Effector CD8-positive, alpha-beta T cell (primary cell): Measurements from ENCODE around the gene RAI1.

Source experiments
- DNase-seq: peaks from one replicate; lab custom pipeline; 2025; lab: John Stamatoyannopoulos, UW

The RAI1 gene

DNA sequence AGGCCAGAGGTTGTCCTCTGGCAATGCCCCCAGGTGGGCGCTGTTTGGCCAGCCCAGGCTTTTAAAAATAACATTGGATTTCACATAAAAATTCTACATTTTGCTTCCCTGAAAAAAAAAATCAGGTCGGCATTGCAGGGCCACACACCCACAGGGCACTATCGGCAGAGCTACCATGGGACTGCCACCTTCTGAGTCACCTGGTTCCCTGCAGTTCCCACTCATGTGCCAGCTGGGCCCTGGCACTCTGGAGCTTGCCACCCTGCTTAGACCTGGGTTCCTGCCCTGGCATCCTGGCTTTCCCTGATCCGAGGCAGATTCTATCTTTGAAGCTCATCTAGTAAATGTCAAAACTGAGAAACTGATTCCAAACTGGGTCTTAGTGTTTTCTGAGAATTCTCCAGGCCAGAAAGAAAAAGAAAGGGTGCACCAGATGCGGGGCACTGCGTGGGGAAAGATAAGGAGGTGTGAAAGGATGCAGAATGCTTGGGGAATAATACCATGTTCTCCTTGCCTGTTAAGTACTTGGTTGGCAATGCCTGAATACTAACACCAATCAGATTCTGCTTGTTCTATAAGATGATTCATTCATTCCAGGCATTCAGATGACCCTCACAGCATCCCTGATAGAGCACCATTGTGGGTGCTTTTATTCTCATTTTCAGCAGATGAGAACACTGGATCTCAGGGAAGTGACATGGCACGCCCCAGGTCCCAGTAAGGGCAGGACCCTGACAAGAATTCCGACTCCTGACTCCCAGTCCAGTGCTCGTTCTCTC is 51.8 kb downstream of the RAI1 start:
- DNase-seq, result no peak

DNA sequence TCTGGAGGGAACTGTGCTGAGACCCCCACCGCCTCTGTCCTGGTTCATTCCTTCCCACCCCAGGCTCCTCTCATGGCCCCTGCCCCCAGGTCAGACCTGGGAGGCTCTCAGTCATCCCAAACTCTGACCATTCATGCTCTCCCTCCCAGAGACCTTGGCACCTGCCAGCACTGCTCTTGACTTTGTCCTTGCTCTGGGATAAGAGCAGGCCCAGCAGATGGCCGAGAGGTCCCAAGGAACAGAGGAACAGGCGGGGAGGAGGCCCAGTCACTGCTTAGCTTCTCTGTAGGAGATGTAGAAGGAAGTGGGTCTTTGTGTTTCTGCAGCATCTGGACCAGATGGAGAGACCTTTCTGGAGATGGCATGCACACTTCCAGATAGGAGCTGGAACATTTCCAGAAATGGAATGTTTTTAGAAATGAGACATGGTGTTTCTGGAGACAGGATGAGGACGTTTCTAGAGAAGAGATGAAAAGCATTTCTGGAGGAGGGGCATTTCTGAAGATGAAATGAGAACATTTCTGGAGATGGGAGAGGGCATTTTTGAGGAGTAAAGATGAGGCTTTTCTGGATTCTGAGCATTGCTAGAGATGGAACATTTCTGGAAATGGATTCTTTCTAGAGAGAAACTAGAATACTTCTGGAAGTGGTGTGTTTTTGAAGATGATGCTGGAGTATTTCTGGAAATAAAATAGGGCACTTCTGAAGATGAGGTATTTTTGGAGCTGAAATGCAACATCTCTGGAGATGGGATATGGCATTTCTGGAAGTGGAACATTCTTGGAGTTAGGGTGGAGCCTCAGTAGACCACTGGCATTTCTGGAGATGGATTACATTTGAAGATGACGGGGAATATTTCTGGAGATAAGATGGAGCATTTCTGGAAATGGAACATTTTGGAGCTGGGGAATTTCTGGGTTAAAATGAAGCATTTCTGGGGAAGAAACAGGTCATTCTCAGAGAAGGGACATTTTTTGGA is 55.2 kb downstream of the RAI1 start:
- DNase-seq, result no peak

DNA sequence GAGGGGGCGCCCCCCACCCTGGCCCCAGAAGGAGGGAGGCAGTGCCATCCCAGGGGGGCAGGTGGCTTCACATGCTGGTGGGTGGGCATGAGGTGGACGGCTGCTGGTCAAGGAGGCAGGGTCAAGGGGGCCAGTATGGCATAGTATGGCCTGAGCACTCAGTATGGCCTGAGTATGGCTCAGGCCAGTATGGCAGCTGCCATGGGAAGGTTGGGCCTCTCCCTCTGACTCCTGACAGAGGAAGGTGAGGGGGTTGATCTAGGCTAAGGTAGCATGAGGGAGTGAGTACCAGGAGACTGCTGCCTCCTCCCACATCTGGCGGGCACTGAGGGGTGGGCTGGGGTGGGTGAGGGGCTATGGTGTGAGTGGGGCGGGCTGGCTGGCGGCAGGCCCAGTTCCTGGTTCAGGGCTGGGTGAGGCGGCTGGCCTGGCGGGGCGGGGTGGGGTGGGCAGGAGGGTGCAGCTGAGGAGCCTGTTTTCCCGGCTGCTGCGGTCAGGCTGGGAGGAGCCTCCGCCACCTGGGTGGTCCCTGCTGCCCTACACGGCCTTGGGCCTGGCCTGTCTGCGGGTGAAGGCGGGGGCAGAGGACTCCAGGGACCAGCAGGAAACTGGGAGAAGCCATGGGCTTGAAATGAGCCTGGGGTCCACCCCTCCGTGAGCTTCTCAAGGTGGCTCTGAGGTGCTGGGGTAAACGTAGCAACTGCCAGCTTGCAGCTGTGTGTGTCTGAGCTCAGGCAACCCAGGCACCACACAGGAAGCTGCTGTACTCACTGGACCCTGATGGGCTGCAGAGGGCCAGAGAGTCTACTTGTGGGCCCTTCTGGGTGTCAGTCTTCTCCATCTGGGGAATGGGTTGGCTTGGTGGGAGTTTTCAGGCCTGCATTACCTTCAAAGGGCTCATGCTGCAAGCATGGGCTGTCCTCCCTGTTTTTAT is 57.0 kb downstream of the RAI1 start:
- no peak for DNase-seq

DNA sequence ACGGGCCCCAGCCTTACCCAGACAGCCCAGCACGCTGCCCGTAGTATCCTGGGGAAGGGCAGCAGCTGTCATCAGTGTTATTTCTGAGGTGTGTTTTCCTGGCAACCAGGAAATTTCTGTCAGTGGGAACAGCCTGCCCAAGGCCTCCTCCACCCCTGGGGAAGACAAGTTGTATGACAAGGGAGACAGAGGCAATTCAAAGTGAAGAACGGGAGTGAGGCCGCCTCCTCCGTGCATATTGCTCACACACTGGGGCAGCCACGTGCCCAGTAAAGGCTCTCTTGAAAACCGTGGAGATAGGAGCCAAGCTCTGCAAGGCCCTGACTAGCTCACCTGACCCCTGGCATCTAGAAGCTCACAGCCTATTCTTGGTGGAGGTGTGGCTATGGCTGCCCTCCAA is 57.6 kb downstream of the RAI1 start:
- no peak for DNase-seq

DNA sequence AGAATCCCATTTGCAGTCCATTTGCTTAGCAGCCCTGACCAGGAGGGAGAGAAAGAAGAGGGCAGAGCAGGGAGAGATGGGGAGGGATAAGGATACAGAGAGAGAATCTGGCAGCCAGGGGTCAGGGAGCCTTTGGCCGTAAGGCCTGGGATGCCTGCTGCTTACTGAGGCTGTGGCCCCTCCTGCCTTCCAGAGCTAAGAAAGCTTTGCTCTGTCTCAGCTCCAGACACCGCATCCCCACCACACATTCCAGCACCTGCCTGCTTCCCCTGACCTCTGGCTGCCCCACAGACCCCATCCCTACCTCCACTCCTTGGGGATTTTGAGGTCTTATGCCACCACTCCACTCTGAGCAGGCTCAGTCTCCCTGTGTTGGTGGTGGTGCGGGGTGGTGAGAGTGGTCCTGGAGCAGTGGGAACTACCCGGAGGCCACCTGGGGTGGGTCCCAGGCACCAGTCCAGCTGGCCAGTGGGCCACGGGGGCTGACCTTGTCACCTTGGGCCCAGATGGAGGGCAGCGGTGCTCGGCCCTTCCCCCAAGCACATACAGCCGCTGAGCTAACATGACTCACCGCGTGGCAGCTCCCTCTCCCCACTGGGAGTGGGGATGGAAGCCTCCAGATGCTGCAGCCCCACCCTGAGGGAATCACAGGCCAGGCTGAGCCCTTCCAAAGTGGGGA is 58.3 kb downstream of the RAI1 start:
- DNase-seq, result no peak

DNA sequence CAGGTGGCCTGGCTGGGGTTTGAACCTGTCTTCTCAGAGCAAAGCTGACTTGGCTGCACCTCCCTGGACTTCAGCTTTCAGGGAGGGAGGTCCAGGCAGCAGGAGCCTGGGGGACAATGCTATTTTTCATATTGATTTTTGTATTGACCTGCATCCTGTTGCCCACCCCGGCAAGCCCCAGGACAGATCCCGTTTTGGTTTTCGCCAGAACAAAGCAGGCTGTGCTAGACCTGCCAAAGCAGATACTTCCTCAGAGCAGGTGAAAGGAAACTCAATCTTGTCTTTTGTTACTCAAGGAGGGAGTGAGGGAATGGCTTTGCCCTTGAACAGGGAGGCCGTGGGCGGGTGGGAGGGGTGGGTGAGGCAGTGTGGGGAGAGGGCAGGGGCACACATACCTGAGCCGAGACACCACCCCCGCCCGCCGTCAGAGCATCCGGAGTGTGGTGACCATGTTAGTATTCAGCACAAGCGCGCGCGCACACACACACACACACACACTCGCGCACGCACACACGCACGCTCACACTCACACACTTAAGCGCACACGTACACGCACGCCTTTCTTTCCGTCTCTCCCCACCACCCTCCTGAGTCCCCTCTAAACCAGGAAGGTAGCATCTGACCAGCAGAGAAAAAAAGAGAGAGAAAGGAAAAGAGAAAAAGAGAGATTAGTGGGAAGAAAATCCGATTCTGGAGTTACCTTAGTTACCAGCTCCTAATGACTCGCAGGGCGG is 59.5 kb downstream of the RAI1 start:
- peak; percentile 9 for DNase-seq

DNA sequence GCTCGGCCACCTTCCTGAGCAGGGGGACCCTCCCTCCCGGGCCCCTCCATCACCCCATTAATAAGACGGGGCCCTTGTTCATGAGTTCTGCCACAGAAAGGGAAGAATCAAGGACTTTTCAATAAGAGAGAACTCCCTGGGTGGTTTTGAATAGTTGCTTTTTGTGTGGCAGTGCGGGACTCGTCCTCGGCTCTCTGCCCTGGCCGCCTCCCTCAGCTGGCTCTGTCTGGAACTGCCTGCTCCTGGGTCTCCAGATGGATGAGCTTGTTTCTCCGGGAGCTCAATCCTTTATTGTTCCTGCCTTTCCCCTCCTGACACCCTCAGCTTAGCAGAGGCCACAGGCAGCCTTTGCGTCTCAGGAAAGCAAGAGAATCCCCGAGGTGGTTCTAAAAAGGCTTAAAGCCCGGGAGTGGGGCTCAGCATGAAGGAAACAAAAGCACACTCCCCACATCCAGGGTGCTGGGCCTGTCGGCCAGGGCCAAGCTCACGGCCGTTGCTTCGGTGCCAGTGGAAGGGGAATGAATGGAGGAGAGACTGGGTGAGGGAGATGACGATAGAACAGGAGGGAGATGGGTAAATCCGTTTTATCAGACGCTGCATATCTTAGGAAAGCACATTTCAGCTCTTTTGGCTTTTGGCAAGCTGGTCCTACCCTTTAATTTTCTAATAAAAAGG is 60.2 kb downstream of the RAI1 start:
- DNase-seq, result no peak

DNA sequence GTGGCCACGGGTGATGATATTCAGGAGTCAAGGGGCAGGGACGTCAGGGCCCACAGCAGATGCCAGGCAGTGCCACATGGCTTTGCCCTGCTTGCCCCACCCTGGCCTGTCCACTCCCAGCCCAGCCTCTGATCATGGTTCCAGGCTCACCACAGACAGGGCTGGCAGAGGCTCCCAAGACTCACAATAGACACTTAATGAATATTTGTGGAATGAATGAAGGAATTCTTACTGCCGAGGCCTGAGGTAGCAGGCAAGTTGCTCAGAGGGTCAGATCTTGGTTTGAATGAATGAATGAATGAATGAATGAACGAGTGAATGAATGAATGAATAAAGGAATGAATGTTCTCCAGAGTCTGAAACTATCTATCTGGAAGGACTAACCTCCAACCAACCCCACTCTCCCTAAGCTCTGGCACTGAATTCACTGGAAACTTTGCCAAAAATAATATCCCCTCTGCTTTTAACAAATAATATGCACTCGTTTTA is 60.9 kb downstream of the RAI1 start:
- DNase-seq, result no peak

DNA sequence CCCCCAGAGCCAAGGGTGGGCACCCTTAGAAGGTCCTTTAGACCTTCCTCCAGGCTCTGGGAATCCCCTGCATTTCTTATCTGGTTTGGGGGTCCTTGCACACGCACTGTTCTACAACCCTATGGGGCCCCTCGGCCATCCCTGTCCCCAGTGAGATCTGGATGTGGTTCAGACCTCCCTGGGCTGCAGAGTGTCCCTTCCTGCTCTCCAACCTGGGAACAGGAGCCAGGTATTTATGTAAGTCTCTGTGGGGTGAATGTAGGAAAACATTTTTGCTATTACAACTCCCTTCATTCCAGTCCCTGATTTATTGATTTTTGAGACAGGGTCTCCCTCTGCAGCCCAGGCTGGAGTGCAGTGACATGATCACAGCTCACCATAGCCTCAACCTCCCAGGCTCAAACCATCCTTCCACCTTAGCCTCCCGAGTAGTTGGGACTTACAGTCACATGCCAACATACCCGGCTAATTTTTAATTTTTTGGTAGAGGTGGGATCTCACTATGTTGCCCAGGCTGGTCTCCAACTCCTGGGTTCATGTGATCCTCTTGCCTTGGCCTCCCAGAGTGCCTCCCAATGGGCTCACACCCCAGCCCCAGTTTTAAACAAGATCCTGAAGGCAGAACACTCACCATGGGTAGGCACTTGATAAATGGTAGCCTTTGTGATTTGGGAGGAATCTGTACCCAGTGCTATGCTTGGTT is 61.6 kb downstream of the RAI1 start:
- DNase-seq, result no peak

DNA sequence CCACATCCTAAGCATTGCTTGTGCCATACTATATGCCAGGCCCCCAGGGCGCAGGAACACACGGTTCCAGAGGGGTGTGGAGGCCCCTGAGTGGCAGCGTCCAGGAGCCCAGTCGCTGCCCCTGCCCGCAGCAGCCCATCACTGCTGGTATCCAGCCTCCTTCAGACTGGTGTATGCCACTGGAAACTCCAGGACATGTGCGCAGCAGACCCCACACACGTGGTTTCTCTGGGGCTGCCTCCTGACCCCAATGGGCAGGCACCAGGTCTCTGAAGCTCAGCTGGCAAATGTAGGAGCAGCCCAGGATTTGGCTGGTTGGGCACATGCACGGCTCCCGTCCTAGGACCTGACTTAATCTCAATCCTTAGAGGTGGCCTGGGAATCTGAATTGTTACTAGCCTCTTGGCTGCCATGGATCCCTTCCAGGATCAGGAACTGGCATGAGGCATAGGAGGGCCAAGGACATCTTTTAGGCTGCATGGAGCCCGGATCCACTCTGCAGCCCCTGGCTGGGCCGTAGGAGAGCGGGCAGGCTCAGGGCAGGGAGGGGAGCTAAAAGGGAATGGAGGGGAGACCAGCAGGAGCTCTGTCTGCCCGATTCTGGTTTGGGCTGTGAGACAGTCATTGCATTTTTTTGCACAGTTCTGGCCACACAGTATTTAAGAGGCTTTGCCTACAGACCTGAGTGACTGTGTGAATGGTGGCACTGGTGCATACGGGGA is 62.3 kb downstream of the RAI1 start:
- no peak for DNase-seq

DNA sequence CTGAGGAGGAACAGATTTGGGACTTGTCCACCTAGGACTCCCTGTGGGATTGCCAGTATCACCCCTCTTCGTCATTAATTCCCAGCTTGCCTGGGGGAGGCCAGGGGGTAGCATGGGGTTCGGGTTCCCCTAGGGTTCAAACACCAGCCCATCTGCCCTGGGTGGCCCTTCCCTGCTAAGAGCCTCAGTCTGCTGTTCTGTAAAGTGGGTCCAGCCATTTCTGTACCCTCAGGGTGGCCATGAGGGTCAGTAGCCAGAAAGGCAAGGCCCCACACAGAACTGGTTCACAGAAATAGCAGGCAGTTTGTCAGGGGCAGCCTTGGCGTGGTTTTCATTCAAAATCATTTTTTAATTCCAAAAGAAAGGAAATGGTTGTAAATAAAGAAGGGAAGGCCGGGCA is 62.9 kb downstream of the RAI1 start:
- no peak for DNase-seq

DNA sequence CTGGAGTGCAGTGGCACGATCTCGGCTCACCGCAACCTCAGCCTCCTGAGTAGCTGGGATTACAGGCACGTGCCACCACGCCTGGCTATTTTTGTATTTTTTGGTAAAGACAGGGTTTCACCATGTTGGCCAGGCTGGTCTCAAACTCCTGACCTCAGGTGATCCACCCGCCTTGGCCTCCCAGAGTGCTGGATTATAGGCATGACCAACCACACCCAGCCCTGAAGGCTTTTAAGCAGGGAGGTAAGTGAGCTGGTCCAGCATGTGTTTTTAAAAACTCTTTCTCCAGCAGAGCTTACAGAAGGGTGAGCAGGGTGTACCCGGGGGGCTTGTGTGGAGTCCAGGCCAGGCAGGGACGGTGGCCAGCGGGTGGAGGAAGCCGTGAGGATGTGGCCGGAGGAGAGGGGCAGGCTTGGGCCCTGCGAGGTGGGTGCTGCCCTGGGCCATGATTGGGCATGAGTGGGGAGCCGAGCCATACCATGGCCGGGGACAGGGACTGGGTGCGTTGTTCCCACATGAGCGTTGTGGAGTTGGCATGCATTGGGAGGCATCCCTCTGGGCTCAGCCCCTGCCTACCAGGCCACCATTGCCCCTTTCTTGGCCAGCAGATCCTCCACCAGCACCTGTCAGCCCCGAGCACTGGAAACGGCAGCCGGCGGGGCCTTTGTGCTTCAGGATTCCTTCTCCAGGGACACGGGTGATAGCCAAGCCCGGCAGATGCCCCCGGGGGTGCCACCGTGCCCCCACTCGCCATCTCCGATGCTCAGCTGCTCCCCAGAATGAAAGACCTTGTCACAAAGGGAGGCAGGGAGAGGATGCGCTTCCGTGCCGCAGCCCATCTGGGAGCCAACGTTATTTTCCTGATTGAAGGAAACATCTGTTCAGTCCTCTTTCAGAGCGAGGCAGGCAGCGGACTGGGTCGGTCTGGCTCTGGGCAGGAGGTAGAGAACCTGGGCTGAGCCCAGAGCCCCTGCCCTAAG is 64.5 kb downstream of the RAI1 start:
- no peak for DNase-seq

DNA sequence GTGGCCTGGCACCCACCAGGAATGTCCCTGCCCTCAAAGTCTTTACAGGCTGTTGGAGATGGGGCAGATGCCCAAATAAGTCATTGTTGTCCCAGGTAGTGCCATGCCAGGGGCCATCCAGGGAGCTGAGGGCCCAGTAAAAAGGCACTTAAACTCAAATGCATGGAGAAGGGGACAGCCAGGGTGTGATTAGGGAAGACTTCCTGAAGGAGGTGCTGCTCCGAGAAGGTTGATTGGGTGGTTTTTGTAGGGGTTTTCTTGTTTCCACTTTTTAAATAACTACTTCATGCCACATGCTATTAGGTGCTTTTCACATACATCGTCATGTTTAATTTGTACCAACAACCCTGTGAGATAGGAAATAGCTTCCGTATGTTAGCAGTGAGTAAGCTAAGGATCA is 66.9 kb downstream of the RAI1 start:
- no peak for DNase-seq

DNA sequence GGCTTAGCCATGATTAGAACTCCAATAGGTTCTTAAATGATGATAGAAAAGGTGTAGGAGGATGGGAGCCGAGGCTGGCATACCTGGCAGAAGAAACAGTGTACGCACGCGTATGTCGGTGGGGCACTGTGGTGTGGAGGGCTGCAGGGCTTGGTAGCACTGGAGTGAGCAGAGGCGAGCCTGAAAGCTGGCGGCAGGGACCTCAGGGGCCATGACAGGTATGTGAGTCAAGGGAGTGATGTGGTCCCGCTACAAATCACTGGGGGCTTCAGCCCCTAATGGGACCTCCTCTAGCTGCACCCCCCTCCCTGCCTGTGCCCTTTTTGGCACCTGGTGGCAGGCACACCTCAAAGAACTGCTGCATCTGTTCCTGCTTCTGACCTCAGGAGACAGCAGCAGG is 67.3 kb downstream of the RAI1 start:
- no peak for DNase-seq

DNA sequence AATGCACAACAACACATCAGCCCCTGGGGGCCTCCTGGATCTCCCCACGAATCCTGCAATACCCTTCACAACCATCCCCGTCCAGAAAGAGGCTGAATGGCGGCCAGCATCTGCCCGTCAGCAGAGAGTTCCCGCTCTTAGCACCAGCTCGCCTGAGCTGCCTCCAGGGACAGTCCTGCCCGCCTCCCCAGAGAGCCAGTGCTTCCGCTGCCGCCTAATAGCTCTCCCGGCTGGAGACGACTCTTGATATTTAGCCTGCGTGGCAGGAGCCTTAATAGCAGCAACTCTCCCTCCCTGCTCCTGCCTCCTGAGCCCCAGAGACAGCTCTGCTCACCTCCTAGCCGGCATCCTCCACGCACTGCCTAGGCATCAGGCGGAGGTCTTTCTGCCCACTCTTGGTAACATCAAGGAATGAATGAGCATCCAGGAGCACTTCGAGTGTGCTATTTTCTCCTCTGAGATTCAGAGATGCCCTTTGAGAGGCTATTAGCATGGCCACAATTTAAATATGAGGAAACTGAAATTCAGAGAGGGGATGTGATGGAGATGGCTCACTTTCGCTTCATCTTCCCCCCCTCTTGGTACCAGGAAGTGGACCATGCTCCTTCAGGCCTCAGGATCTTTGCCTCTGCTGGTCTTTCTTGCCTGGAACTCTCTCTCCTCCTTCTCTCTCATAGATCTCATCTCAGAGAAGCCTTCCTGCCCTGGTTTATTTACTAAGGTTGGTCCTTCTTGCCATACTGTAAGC is 67.9 kb downstream of the RAI1 start:
- DNase-seq, result no peak

DNA sequence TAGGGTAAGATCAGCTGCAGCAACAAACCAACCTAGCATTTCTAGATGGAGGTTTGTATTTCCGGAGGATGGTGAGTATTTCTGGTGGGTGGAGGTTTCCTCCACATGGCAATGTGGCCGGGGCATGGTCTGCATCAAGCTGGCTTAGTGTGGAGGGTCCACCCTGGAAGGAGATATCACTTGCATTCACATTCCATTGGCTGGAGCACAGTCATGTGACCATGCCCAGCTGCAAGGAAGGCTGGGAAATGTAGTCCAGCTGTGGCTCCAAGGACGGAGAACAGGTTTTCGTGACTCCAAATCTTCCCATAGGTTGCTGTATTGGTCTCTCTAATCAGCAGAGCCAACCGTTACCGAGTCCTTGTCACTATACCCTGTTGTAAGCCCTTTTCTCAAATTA is 68.7 kb downstream of the RAI1 start:
- DNase-seq, result peak; percentile 30

DNA sequence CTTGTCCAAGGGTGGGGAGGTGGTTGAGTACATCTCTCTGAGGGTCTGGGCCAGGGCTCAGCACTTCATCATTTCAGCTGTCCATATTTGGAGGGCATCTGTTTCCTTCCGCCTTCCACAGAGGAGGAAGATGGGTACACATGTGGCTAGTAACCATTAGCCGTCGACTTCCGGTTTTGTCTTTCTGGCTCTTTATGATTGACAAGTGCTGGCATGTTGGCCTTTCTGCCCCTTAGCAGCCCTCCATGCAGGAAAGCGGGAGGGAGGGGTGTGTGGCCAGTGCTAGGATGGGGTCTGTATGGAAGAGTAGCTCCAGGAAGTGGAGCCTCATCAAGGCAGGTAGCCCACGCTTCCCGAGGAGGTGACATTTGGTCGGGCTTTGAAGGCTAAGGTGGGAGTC is 69.6 kb downstream of the RAI1 start:
- DNase-seq, result peak; percentile 11
